ENCODE measurements around the gene EPHA10. TPM values are rescaled to one million over a fixed set of nuclear protein-coding genes. Genes with fewer than 3 reads are reported as not detected.

Gene EPHA10
- total RNA-seq, 1 donor from 2014 or later, result not detected

DNA sequence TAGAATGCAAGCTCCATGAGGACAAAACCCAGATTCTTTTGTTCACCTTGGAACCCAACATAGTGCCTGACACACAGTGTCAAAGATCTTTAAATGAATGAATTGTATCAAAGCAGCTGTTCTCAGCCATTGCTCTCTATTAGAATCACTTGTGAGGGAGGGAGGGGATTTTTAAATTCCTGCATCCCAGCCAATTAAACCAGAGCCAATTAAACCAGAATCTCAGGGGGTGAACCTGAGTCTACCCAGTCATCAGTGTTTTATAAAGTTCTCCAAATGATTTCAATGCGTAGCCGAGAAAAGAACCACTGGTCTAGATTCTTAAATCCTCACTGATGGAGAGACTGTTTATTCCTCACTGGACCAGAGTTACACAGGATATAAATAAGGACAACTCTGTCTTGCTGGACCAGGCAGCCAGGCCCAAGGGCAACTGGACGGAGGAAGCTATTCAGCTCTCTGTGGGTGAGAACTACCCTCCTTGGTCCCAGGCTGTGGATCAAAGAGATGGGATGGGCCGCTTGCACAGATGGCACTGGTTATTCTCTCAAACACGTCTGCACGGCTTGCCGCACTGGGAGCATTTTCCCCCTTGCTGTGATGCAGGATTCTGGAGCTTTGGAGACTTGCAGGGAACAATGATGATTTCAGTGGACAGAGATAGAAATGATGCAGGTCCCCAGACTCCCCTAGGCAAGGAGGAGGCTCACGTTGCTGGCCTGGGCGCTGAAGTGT lies 92.6 kb downstream of the EPHA10 start:
- no peak overlapping the region for H3K4me3 ChIP-seq (ENCODE audit: insufficient read depth, low read depth, low read length)
- TF ChIP-seq, protein P1, sequence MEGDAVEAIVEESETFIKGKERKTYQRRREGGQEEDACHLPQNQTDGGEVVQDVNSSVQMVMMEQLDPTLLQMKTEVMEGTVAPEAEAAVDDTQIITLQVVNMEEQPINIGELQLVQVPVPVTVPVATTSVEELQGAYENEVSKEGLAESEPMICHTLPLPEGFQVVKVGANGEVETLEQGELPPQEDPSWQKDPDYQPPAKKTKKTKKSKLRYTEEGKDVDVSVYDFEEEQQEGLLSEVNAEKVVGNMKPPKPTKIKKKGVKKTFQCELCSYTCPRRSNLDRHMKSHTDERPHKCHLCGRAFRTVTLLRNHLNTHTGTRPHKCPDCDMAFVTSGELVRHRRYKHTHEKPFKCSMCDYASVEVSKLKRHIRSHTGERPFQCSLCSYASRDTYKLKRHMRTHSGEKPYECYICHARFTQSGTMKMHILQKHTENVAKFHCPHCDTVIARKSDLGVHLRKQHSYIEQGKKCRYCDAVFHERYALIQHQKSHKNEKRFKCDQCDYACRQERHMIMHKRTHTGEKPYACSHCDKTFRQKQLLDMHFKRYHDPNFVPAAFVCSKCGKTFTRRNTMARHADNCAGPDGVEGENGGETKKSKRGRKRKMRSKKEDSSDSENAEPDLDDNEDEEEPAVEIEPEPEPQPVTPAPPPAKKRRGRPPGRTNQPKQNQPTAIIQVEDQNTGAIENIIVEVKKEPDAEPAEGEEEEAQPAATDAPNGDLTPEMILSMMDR (IDR thresholded peaks at IDR 0.05; ENCODE audit: insufficient read depth, low read depth, low read length), result no peak
- TF ChIP-seq EZH2 (IDR thresholded peaks at IDR 0.05; ENCODE audit: insufficient read depth, low read length), result no peak
- no peak overlapping the region for H3K4me2 ChIP-seq (ENCODE audit: low read length)
- no peaks in the 10 kb centered on the region for H3K36me3 ChIP-seq (ENCODE audit: insufficient read depth, low read length)
- H3K9ac ChIP-seq (ENCODE audit: low read length), result no peak overlapping the region
- no peaks in the 10 kb centered on the region for H3K4me1 ChIP-seq (ENCODE audit: insufficient read depth, low read length)
- no peaks in the 10 kb centered on the region for H3K79me2 ChIP-seq (ENCODE audit: insufficient read depth, low read length)
- DNase-seq (ENCODE audit: low read depth) (no peak), FAIRE-seq (no peak)
- no peak overlapping the region for H3K4me3 Mint-ChIP-seq (ENCODE audit: unreplicated experiment)
- H3K9me3 Mint-ChIP-seq (ENCODE audit: unreplicated experiment), result no peaks in the 10 kb centered on the region
- no peak overlapping the region for H3K27ac Mint-ChIP-seq (ENCODE audit: unreplicated experiment)
- peaks cover 4% of the 10 kb centered on the region for H3K4me1 Mint-ChIP-seq (ENCODE audit: low read depth, unreplicated experiment)
- H3K36me3 Mint-ChIP-seq (ENCODE audit: low read depth, unreplicated experiment), result no peaks in the 10 kb centered on the region
- no peak overlapping the region for H2AFZ ChIP-seq (ENCODE audit: low read depth, low read length)
- H3K27me3 Mint-ChIP-seq (ENCODE audit: low read depth, unreplicated experiment), result peaks cover 47% of the 10 kb centered on the region
- no peak overlapping the region for H3K27ac ChIP-seq (ENCODE audit: low read depth, low read length)
- no peaks in the 10 kb centered on the region for H3K9me3 ChIP-seq (ENCODE audit: insufficient read depth, low read depth, low read length)
- H4K20me1 ChIP-seq (ENCODE audit: insufficient read depth, low read length), result no peaks in the 10 kb centered on the region
- H3K27me3 ChIP-seq (ENCODE audit: insufficient read depth, low read length), result peaks cover 32% of the 10 kb centered on the region

DNA sequence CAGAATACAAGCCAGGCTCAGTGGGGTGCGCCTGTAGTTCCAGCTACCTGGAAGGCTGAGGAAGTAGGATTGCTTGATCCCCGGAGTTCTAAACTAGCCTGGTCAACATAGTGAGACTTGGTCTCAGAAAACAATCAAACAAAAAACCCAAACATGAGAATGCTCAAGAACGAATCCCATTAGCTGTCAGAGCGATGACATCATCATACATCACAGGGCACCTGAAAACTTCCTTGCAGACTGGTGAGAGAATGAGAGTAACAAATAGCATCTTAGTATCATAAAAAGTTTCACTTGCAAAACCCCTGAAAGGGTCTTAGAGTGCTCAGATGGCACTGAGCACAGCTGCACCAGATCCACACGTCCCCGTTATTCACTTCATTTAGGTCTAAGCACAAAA lies 93.7 kb downstream of the EPHA10 start:
- no peak for FAIRE-seq
- Mint-ChIP-seq H3K27me3 (ENCODE audit: low read depth, unreplicated experiment) (peaks cover 46% of the 10 kb centered on the region), H3K36me3 (ENCODE audit: low read depth, unreplicated experiment) (no peaks in the 10 kb centered on the region), H3K4me1 (ENCODE audit: low read depth, unreplicated experiment) (no peaks in the 10 kb centered on the region), H3K9me3 (ENCODE audit: unreplicated experiment) (no peaks in the 10 kb centered on the region), H3K4me3 (ENCODE audit: unreplicated experiment) (no peak overlapping the region), H3K27ac (ENCODE audit: unreplicated experiment) (no peak overlapping the region)
- H3K9ac ChIP-seq (ENCODE audit: low read length), result no peak overlapping the region
- no peaks in the 10 kb centered on the region for H3K79me2 ChIP-seq (ENCODE audit: insufficient read depth, low read length)
- no peak overlapping the region for H3K4me3 ChIP-seq (ENCODE audit: insufficient read depth, low read depth, low read length)
- H3K27ac ChIP-seq (ENCODE audit: low read depth, low read length), result no peak overlapping the region
- TF ChIP-seq EZH2 (IDR thresholded peaks at IDR 0.05; ENCODE audit: insufficient read depth, low read length), result no peak
- TF ChIP-seq, protein P1 (IDR thresholded peaks at IDR 0.05; ENCODE audit: insufficient read depth, low read depth, low read length), result no peak
- no peaks in the 10 kb centered on the region for H3K4me1 ChIP-seq (ENCODE audit: insufficient read depth, low read length)
- H4K20me1 ChIP-seq (ENCODE audit: insufficient read depth, low read length), result no peaks in the 10 kb centered on the region
- DNase-seq (ENCODE audit: low read depth), result no peak
- no peaks in the 10 kb centered on the region for H3K36me3 ChIP-seq (ENCODE audit: insufficient read depth, low read length)
- no peak overlapping the region for H3K4me2 ChIP-seq (ENCODE audit: low read length)
- H2AFZ ChIP-seq (ENCODE audit: low read depth, low read length), result no peak overlapping the region
- no peaks in the 10 kb centered on the region for H3K9me3 ChIP-seq (ENCODE audit: insufficient read depth, low read depth, low read length)
- H3K27me3 ChIP-seq (ENCODE audit: insufficient read depth, low read length), result peaks cover 36% of the 10 kb centered on the region

DNA sequence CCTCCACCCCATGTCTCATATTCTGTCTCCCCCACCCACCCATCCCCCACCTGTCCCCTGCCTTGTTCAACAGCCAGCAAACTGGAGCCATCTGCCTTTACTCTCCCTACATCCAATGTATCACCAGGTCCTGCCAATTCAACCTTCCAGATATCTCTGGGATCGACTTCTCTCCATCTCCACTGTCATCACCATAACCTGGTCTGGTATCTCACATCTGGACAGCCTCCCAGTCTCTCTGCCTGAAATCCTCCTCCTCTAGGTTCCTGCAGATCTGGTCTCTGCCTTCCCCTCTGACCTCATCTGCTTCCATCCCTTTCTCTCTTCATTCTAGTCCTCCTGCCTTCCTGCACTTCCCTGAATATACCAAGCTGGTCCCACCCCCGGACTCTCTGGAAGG lies 94.8 kb downstream of the EPHA10 start:
- H3K36me3 Mint-ChIP-seq (ENCODE audit: low read depth, unreplicated experiment), result no peaks in the 10 kb centered on the region

More for the DNA sequence above, 94.8 kb downstream of the EPHA10 start:
- DNase-seq (ENCODE audit: low read depth) (no peak), FAIRE-seq (no peak)
- H3K4me3 Mint-ChIP-seq (ENCODE audit: unreplicated experiment), result no peak overlapping the region
- Histone ChIP-seq H2AFZ (ENCODE audit: low read depth, low read length) (no peak overlapping the region), H3K27me3 (ENCODE audit: insufficient read depth, low read length) (peaks cover 36% of the 10 kb centered on the region), H3K9ac (ENCODE audit: low read length) (no peak overlapping the region), H3K4me1 (ENCODE audit: insufficient read depth, low read length) (no peaks in the 10 kb centered on the region), H3K4me3 (ENCODE audit: insufficient read depth, low read depth, low read length) (no peak overlapping the region), H3K79me2 (ENCODE audit: insufficient read depth, low read length) (no peaks in the 10 kb centered on the region), H4K20me1 (ENCODE audit: insufficient read depth, low read length) (no peaks in the 10 kb centered on the region), H3K9me3 (ENCODE audit: insufficient read depth, low read depth, low read length) (no peaks in the 10 kb centered on the region), H3K27ac (ENCODE audit: low read depth, low read length) (no peak overlapping the region), H3K4me2 (ENCODE audit: low read length) (no peak overlapping the region), H3K36me3 (ENCODE audit: insufficient read depth, low read length) (no peaks in the 10 kb centered on the region)
- H3K4me1 Mint-ChIP-seq (ENCODE audit: low read depth, unreplicated experiment), result no peaks in the 10 kb centered on the region
- peaks cover 37% of the 10 kb centered on the region for H3K27me3 Mint-ChIP-seq (ENCODE audit: low read depth, unreplicated experiment)
- H3K9me3 Mint-ChIP-seq (ENCODE audit: unreplicated experiment), result no peaks in the 10 kb centered on the region
- no peak overlapping the region for H3K27ac Mint-ChIP-seq (ENCODE audit: unreplicated experiment)
- TF ChIP-seq EZH2 (IDR thresholded peaks at IDR 0.05; ENCODE audit: insufficient read depth, low read length), result no peak
- TF ChIP-seq, protein P1 (IDR thresholded peaks at IDR 0.05; ENCODE audit: insufficient read depth, low read depth, low read length), result no peak
